NK-92 (cell line): ENCODE results near the gene BLVRA.

Experiments
- DNase-seq: peaks from one replicate; lab custom pipeline; 2025; ENCODE audit not compliant: unreplicated experiment; lab: John Stamatoyannopoulos, UW

Gene BLVRA

GRCh38 chr7:43855176-43855575, 96.7 kb downstream of the BLVRA start:
- no peak for DNase-seq

- DNase-seq = no peak
Measured at GRCh38 chr7:43856316-43856715, 97.8 kb downstream of the BLVRA start.
